GM23338 (cell line): ENCODE measurements around the gene L2HGDH. TPM values are rescaled to one million over a fixed set of nuclear protein-coding genes. Genes with fewer than 3 reads are reported as not detected.

ENCODE experiments used
- ATAC-seq: fragments of 200-7000 bp; cut with Tn5 transposase; 3 replicates; pipeline ENCODE4 v1.9.1; 2020
- DNase-seq: peaks from one replicate; pipeline ENCODE4 v3.0.0-alpha.2; 2015; ENCODE audit warnings: low spot score
- H2AFZ ChIP-seq: fragments of 200-600 bp; sonication (generic); 2 replicates; pipeline ENCODE4 v1.8.0; 2016; ENCODE audit warnings: antibody characterized with exemption, mild to moderate bottlenecking, moderate library complexity
- H3F3A ChIP-seq: fragments of 200-600 bp; sonication (generic); replicated peaks from 2 replicates; pipeline ENCODE4 v1.8.0; 2017; ENCODE audit warnings: antibody characterized with exemption, mixed run types, low read depth
- H3K27ac ChIP-seq: fragments of 200-600 bp; sonication (generic); 2 replicates; pipeline ENCODE4 v1.6.1; 2016; ENCODE audit warnings: low read depth
- H3K27me3 ChIP-seq: fragments of 200-600 bp; sonication (generic); 2 replicates; pipeline ENCODE4 v1.8.0; 2016; ENCODE audit warnings: mild to moderate bottlenecking, mixed run types, moderate library complexity; ENCODE audit not compliant: insufficient read depth
- H3K36me3 ChIP-seq: fragments of 200-600 bp; sonication (generic); 2 replicates; pipeline ENCODE4 v1.8.0; 2016; ENCODE audit warnings: mild to moderate bottlenecking; ENCODE audit not compliant: insufficient read depth
- H3K4me1 ChIP-seq: fragments of 200-600 bp; sonication (generic); 2 replicates; pipeline ENCODE4 v1.8.0; 2016; ENCODE audit warnings: mild to moderate bottlenecking, moderate library complexity; ENCODE audit not compliant: insufficient read depth
- H3K4me2 ChIP-seq: fragments of 200-600 bp; sonication (generic); 2 replicates; pipeline ENCODE4 v1.7.1; 2017; ENCODE audit warnings: mixed run types
- H3K4me3 ChIP-seq: fragments of 200-600 bp; sonication (generic); 2 replicates; pipeline ENCODE4 v1.6.1; 2016; ENCODE audit warnings: mixed run types
- H3K79me2 ChIP-seq: fragments of 200-600 bp; sonication (generic); replicated peaks from 2 replicates; pipeline ENCODE4 v1.8.0; 2017; ENCODE audit warnings: mild to moderate bottlenecking; ENCODE audit not compliant: insufficient read depth
- H3K9me2 ChIP-seq: fragments of 200-600 bp; sonication (generic); 2 replicates; pipeline ENCODE4 v1.8.0; 2017; ENCODE audit not compliant: insufficient read depth
- H4K20me1 ChIP-seq: fragments of 200-600 bp; sonication (generic); replicated peaks from 2 replicates; pipeline ENCODE4 v1.8.0; 2017; ENCODE audit warnings: mild to moderate bottlenecking; ENCODE audit not compliant: insufficient read depth
- H3K27ac Mint-ChIP-seq: 2 replicates; pipeline ENCODE4 v1.8.0; 2020; ENCODE audit warnings: inconsistent platforms, mild to moderate bottlenecking, moderate library complexity, mixed read lengths
- H3K27me3 Mint-ChIP-seq: 3 replicates; pipeline ENCODE4 v1.8.0; 2022; ENCODE audit warnings: low read depth, mild to moderate bottlenecking, moderate library complexity, mixed read lengths, inconsistent platforms; ENCODE audit not compliant: insufficient read depth, poor library complexity
- H3K36me3 Mint-ChIP-seq: 3 replicates; pipeline ENCODE4 v1.8.0; 2021; ENCODE audit warnings: low read depth, mild to moderate bottlenecking, inconsistent platforms, moderate library complexity, mixed read lengths
- H3K4me1 Mint-ChIP-seq: 3 replicates; pipeline ENCODE4 v1.8.0; 2020; ENCODE audit warnings: mild to moderate bottlenecking, inconsistent platforms, mixed read lengths
- H3K4me3 Mint-ChIP-seq: 3 replicates; pipeline ENCODE4 v1.8.0; 2021; ENCODE audit warnings: moderate library complexity, mild to moderate bottlenecking, inconsistent platforms, mixed read lengths
- H3K9me3 Mint-ChIP-seq: 3 replicates; pipeline ENCODE4 v1.8.0; 2020; ENCODE audit warnings: moderate library complexity, mild to moderate bottlenecking, inconsistent platforms, mixed read lengths
- EZH2 ChIP-seq: fragments of 200-600 bp; sonication (generic); IDR thresholded peaks from one replicate; pipeline ENCODE4 v1.8.0; 2017; ENCODE audit warnings: antibody characterized with exemption, mild to moderate bottlenecking, low read depth; ENCODE audit not compliant: unreplicated experiment
- JUNB ChIP-seq: IDR thresholded peaks from one replicate; pipeline ENCODE4 v1.6.1; 2016; ENCODE audit warnings: antibody characterized with exemption; ENCODE audit not compliant: unreplicated experiment
- NANOG ChIP-seq: IDR thresholded peaks from 2 replicates; pipeline ENCODE4 v1.6.1; 2016; ENCODE audit warnings: antibody characterized with exemption, borderline replicate concordance
- POLR2AphosphoS5 ChIP-seq: IDR thresholded peaks from 2 replicates; pipeline ENCODE4 v1.6.1; 2016; ENCODE audit warnings: antibody characterized with exemption, low read depth
- ZNF114 ChIP-seq: fragments of 250-450 bp; sonication (Bioruptor Pico); IDR thresholded peaks from 2 replicates; pipeline ENCODE4 v1.5.0; 2020; ENCODE audit warnings: mild to moderate bottlenecking, moderate library complexity
- ZNF331 ChIP-seq: fragments of 250-450 bp; sonication (Bioruptor Pico); IDR thresholded peaks from 2 replicates; pipeline ENCODE4 v1.5.0; 2020; ENCODE audit warnings: low read depth, mild to moderate bottlenecking, moderate library complexity
- polyA plus RNA-seq: library from polyadenylated mRNA; unstranded; fragments of >200 nt; fragmentation: Nextera tagmentation; extraction: Ambion mirVana; gene quantifications from 2 replicates; pipeline ENCODE4 v1.2.1, GENCODE V29; 2016
- total RNA-seq: library from RNA; depleted of rRNA; stranded (reverse); fragments of >200 nt; shearing (Covaris generic); gene quantifications from 2 replicates; pipeline ENCODE4 v1.2.3, GENCODE V29; 2014
- TF ChIP-seq, protein P1 (sequence below), 2 experiments: fragments of 200-600 bp in 1 of 2; sonication (generic) in 1 of 2; conservative IDR thresholded peaks; 2 replicates each; pipeline versions ENCODE4 v1.5.1 to v1.6.1; 2016 to 2017; ENCODE audit warnings: antibody characterized with exemption in 2 of 2, low read depth in 2 of 2, mild to moderate bottlenecking in 2 of 2, moderate library complexity in 1 of 2
- TF ChIP-seq, protein P2 (sequence below): IDR thresholded peaks from 2 replicates; pipeline ENCODE4 v1.6.1; 2016; ENCODE audit warnings: antibody characterized with exemption
- TF ChIP-seq, protein P3 (sequence below): fragments of 250-450 bp; sonication (Bioruptor Pico); IDR thresholded peaks from 2 replicates; pipeline ENCODE4 v1.5.0; 2020; ENCODE audit warnings: mild to moderate bottlenecking, moderate library complexity

L2HGDH gene
- total and polyA plus RNA-seq, 2 experiments from 2014 or later: 13.5 to 28.5 TPM

DNA sequence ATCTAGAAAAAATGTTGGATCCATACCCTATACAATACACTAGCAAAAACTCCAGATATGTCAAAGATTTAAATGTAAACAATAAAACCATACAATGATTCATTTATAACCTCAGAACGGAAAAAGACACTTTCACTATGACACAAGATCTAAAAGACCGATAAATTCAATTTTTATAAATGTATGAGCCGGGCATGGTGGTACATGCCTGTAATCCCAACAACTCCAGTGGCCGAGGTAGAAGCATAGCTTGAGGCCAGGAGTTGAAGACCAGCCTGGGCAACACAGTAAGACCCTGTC, 78.1 kb downstream of the L2HGDH start:
- Histone ChIP-seq H3K79me2 (peaks cover 18% of the 10 kb centered on the region), H4K20me1 (no peaks in the 10 kb centered on the region), H3K27ac (no peak overlapping the region), H3K27me3 (no peaks in the 10 kb centered on the region; the same call in 1 of the 2 replicates), H3K9me2 (no peaks in the 10 kb centered on the region), H3K4me2 (no peak overlapping the region), H3K4me3 (no peak overlapping the region), H3F3A (0 out of 2 replicates have a peak, but pooled peaks cover 6% of the 10 kb centered on the region), H3K36me3 (no peaks in the 10 kb centered on the region), H3K4me1 (peaks cover 9% of the 10 kb centered on the region; the same call in 1 of the 2 replicates), H2AFZ (no peak overlapping the region)
- peaks cover 15% of the 10 kb centered on the region; the same call in 2 of the 3 replicates for H3K4me1 Mint-ChIP-seq
- no peak for TF ChIP-seq EZH2
- TF ChIP-seq ZNF114 (CRISPR knock-in tag): no peak
- TF ChIP-seq NANOG: no peak
- TF ChIP-seq POLR2AphosphoS5: no peak
- H3K36me3 Mint-ChIP-seq: peaks cover under 1% of the 10 kb centered on the region; the same call in 1 of the 3 replicates
- DNase-seq: no peak
- no peak overlapping the region for H3K4me3 Mint-ChIP-seq
- H3K9me3 Mint-ChIP-seq: peaks cover 2% of the 10 kb centered on the region; the same call in 1 of the 3 replicates
- no peak overlapping the region for H3K27ac Mint-ChIP-seq
- no peak for ATAC-seq
- H3K27me3 Mint-ChIP-seq: peaks cover 4% of the 10 kb centered on the region

DNA sequence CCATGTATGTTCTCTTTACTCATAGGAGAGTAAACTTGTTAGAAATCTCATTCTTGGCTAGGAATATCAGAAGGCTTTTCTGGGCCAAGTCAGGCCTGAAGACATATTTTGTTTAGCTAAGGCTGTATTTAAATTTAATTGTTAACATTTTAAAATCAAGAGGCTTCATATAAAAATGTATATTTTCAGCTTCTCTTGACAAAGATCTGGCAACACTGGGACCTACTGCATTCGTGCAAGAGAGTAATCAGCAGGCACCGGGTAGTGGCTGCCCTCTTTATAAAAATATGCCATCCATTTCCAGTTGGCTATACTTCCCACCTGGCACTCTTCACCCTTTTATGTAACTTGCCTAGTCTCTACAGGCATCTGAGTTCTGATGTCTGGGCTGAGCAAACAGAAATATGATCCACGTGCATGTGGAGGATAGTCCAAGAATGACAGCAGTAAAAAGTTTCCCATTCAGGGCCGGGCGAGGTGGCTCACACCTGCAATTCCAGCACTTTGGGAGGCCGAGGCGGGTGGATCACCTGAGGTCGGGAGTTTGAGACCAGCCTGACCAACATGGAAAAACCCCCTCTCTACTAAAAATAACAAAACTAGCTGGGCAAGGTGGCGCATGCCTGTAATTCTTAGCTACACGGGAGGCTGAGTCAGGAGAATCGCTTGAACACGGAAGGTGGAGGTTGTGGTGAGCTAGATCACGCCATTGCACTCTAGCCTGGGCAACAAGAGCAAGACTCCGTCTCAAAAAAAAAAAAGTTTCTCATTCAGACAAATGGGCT, 78.7 kb downstream of the L2HGDH start:
- Mint-ChIP-seq H3K27me3 (peaks cover 4% of the 10 kb centered on the region), H3K4me1 (peaks cover 15% of the 10 kb centered on the region; the same call in 2 of the 3 replicates), H3K4me3 (no peak overlapping the region), H3K36me3 (peaks cover 6% of the 10 kb centered on the region; the same call in 2 of the 3 replicates), H3K9me3 (peaks cover 2% of the 10 kb centered on the region; the same call in 1 of the 3 replicates), H3K27ac (no peak overlapping the region)
- no peak for DNase-seq
- ATAC-seq: no peak
- no peaks in the 10 kb centered on the region for H3K9me2 ChIP-seq
- H3K4me2 ChIP-seq: no peak overlapping the region
- H3F3A ChIP-seq: 0 out of 2 replicates have a peak, but pooled peaks cover 6% of the 10 kb centered on the region
- no peak overlapping the region for H2AFZ ChIP-seq
- H3K79me2 ChIP-seq: peaks cover 24% of the 10 kb centered on the region
- H3K36me3 ChIP-seq: no peaks in the 10 kb centered on the region
- peaks cover 9% of the 10 kb centered on the region; the same call in 1 of the 2 replicates for H3K4me1 ChIP-seq
- no peak overlapping the region for H3K4me3 ChIP-seq
- no peaks in the 10 kb centered on the region; the same call in 1 of the 2 replicates for H3K27me3 ChIP-seq
- H4K20me1 ChIP-seq: no peaks in the 10 kb centered on the region
- H3K27ac ChIP-seq: no peak overlapping the region
- TF ChIP-seq, protein P1, sequence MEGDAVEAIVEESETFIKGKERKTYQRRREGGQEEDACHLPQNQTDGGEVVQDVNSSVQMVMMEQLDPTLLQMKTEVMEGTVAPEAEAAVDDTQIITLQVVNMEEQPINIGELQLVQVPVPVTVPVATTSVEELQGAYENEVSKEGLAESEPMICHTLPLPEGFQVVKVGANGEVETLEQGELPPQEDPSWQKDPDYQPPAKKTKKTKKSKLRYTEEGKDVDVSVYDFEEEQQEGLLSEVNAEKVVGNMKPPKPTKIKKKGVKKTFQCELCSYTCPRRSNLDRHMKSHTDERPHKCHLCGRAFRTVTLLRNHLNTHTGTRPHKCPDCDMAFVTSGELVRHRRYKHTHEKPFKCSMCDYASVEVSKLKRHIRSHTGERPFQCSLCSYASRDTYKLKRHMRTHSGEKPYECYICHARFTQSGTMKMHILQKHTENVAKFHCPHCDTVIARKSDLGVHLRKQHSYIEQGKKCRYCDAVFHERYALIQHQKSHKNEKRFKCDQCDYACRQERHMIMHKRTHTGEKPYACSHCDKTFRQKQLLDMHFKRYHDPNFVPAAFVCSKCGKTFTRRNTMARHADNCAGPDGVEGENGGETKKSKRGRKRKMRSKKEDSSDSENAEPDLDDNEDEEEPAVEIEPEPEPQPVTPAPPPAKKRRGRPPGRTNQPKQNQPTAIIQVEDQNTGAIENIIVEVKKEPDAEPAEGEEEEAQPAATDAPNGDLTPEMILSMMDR (conservative IDR thresholded peaks at IDR 0.05; ENCODE audit: low read depth in 2 of 2): no peak
- TF ChIP-seq, protein P2, sequence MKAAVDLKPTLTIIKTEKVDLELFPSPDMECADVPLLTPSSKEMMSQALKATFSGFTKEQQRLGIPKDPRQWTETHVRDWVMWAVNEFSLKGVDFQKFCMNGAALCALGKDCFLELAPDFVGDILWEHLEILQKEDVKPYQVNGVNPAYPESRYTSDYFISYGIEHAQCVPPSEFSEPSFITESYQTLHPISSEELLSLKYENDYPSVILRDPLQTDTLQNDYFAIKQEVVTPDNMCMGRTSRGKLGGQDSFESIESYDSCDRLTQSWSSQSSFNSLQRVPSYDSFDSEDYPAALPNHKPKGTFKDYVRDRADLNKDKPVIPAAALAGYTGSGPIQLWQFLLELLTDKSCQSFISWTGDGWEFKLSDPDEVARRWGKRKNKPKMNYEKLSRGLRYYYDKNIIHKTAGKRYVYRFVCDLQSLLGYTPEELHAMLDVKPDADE: no peak
- TF ChIP-seq ZNF114 (CRISPR knock-in tag) (no peak), POLR2AphosphoS5 (no peak), ZNF331 (CRISPR knock-in tag) (no peak), JUNB (no peak)
- TF ChIP-seq, protein P3, sequence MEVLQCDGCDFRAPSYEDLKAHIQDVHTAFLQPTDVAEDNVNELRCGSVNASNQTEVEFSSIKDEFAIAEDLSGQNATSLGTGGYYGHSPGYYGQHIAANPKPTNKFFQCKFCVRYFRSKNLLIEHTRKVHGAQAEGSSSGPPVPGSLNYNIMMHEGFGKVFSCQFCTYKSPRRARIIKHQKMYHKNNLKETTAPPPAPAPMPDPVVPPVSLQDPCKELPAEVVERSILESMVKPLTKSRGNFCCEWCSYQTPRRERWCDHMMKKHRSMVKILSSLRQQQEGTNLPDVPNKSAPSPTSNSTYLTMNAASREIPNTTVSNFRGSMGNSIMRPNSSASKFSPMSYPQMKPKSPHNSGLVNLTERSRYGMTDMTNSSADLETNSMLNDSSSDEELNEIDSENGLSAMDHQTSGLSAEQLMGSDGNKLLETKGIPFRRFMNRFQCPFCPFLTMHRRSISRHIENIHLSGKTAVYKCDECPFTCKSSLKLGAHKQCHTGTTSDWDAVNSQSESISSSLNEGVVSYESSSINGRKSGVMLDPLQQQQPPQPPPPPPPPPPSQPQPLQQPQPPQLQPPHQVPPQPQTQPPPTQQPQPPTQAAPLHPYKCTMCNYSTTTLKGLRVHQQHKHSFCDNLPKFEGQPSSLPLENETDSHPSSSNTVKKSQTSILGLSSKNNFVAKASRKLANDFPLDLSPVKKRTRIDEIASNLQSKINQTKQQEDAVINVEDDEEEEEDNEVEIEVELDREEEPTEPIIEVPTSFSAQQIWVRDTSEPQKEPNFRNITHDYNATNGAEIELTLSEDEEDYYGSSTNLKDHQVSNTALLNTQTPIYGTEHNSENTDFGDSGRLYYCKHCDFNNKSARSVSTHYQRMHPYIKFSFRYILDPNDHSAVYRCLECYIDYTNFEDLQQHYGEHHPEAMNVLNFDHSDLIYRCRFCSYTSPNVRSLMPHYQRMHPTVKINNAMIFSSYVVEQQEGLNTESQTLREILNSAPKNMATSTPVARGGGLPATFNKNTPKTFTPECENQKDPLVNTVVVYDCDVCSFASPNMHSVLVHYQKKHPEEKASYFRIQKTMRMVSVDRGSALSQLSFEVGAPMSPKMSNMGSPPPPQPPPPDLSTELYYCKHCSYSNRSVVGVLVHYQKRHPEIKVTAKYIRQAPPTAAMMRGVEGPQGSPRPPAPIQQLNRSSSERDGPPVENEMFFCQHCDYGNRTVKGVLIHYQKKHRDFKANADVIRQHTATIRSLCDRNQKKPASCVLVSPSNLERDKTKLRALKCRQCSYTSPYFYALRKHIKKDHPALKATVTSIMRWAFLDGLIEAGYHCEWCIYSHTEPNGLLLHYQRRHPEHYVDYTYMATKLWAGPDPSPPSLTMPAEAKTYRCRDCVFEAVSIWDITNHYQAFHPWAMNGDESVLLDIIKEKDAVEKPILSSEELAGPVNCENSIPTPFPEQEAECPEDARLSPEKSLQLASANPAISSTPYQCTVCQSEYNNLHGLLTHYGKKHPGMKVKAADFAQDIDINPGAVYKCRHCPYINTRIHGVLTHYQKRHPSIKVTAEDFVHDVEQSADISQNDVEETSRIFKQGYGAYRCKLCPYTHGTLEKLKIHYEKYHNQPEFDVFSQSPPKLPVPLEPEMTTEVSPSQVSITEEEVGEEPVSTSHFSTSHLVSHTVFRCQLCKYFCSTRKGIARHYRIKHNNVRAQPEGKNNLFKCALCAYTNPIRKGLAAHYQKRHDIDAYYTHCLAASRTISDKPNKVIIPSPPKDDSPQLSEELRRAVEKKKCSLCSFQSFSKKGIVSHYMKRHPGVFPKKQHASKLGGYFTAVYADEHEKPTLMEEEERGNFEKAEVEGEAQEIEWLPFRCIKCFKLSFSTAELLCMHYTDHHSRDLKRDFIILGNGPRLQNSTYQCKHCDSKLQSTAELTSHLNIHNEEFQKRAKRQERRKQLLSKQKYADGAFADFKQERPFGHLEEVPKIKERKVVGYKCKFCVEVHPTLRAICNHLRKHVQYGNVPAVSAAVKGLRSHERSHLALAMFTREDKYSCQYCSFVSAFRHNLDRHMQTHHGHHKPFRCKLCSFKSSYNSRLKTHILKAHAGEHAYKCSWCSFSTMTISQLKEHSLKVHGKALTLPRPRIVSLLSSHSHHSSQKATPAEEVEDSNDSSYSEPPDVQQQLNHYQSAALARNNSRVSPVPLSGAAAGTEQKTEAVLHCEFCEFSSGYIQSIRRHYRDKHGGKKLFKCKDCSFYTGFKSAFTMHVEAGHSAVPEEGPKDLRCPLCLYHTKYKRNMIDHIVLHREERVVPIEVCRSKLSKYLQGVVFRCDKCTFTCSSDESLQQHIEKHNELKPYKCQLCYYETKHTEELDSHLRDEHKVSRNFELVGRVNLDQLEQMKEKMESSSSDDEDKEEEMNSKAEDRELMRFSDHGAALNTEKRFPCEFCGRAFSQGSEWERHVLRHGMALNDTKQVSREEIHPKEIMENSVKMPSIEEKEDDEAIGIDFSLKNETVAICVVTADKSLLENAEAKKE (CRISPR knock-in tag): no peak
